Endodermal cell (in vitro differentiated cells): ENCODE results near the gene PER2. TPM values are rescaled to one million over a fixed set of nuclear protein-coding genes. Genes with fewer than 3 reads are reported as not detected.
"Not testable (repeated sequence)": the region's sequence is repeated elsewhere in the genome, so short reads cannot be mapped to it uniquely, and the experiment has no call there.

Experiments
- DNase-seq: peaks from one replicate; pipeline ENCODE4 v3.0.0-alpha.2; 2017
- H3K27ac ChIP-seq: 2 replicates; pipeline ENCODE4 v1.5.1; 2013; ENCODE audit warnings: mild to moderate bottlenecking, low read depth, low read length, moderate library complexity
- H3K27me3 ChIP-seq: 2 replicates; pipeline ENCODE4 v1.6.1; 2013; ENCODE audit warnings: mild to moderate bottlenecking, low read length, moderate library complexity; ENCODE audit not compliant: insufficient read depth, control insufficient read depth, poor library complexity, severe bottlenecking
- H3K36me3 ChIP-seq: 2 replicates; pipeline ENCODE4 v1.7.0; 2013; ENCODE audit warnings: mild to moderate bottlenecking, low read length, moderate library complexity; ENCODE audit not compliant: control insufficient read depth, insufficient read depth
- H3K4me1 ChIP-seq: one replicate; pipeline ENCODE4 v1.7.0; 2013; ENCODE audit warnings: low read length; ENCODE audit not compliant: control insufficient read depth, insufficient read depth
- H3K4me3 ChIP-seq: 2 replicates; pipeline ENCODE4 v1.5.1; 2013; ENCODE audit warnings: mild to moderate bottlenecking, low read length, moderate library complexity
- H3K9ac ChIP-seq: 2 replicates; pipeline ENCODE4 v1.6.1; 2013; ENCODE audit warnings: mild to moderate bottlenecking, low read length, moderate library complexity; ENCODE audit not compliant: poor library complexity, severe bottlenecking; ENCODE audit errors: extremely low read depth
- H3K9me3 ChIP-seq: 2 replicates; pipeline ENCODE4 v1.6.1; 2013; ENCODE audit warnings: mild to moderate bottlenecking, low read length, moderate library complexity; ENCODE audit not compliant: control insufficient read depth
- H3K27ac Mint-ChIP-seq: 2 replicates; pipeline ENCODE4 v1.8.0; 2020; ENCODE audit warnings: mixed read lengths
- H3K27me3 Mint-ChIP-seq: 2 replicates; pipeline ENCODE4 v1.8.0; 2021; ENCODE audit warnings: mild to moderate bottlenecking, mixed read lengths; ENCODE audit not compliant: insufficient read depth
- H3K36me3 Mint-ChIP-seq: 2 replicates; pipeline ENCODE4 v1.8.0; 2020; ENCODE audit warnings: low read depth, mixed read lengths
- H3K4me1 Mint-ChIP-seq: 2 replicates; pipeline ENCODE4 v1.8.0; 2020; ENCODE audit warnings: mixed read lengths
- H3K4me3 Mint-ChIP-seq: 2 replicates; pipeline ENCODE4 v1.8.0; 2020; ENCODE audit warnings: mild to moderate bottlenecking, moderate library complexity, mixed read lengths
- H3K9me3 Mint-ChIP-seq: 2 replicates; pipeline ENCODE4 v1.8.0; 2020; ENCODE audit warnings: mild to moderate bottlenecking, mixed read lengths
- WGBS, 2 experiments: methylation state at CpG; one replicate each; pipeline versions ENCODE4 v1.1.5 to v1.1.7; 2013; ENCODE audit warnings: missing lambda C conversion rate in 2 of 2, mixed read lengths in 1 of 2; ENCODE audit not compliant: insufficient coverage in 1 of 2, insufficient read length in 1 of 2; 5-methylcytosine and 5-hydroxymethylcytosine counted together
- total RNA-seq, 2 donors: library from RNA; stranded (reverse); fragmentation: NEBNext Ultra II Directional in 1 of 2; extraction: Animal tissue kit (Norgen Biotek cat#: 25700) in 1 of 2; gene quantifications; 2 replicates in 1 of 2; 3 replicates in 1 of 2; pipeline ENCODE4 v1.2.1, GENCODE V29; 2021
- TF ChIP-seq, protein P1 (sequence below): fragments of 200-600 bp; sonication (generic); conservative IDR thresholded peaks from 2 replicates; pipeline ENCODE4 v1.5.0; 2021; ENCODE audit warnings: antibody characterized with exemption, mild to moderate bottlenecking

The PER2 gene
- total RNA-seq, 2 donors from 2014 or later, result 9.7 to 13.5 TPM

DNA sequence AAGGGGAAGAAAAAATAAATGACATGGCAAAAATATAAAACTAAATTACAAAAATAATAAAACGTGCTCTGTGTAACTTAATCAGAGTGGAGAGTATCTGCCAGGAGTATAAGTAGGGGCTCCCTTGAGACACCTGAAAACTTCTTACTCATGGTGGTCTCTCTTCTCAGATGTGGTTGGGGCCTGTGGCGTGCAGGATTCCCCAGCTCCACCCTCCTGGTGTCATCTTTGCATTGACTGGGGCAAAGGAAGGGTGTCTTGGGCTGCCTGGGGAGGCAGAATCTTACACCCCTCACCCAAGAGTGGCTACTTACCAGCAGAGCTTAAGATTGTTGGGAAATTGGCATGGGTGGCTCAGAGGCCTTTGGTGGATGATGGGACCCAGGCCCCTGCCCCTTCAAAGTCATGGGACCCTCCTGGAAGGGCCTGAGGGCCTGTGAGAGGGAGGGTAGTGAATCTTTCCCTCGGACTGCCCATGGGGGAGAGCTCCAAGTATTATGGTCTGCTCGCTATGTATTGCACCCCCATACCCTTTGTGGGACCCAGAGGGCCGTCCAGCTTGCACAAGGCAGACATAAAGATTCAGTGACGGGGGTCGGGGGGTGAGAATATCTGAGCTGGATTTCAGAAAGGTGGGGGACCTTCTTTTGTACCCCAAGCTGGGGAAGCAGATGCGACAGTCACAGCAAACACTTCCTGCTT lies 25.0 kb upstream of the PER2 start:
- no peaks in the 10 kb centered on the region for H3K9me3 Mint-ChIP-seq
- Histone ChIP-seq H3K9me3 (no peaks in the 10 kb centered on the region), H3K27ac (no peak overlapping the region), H3K4me3 (no peak overlapping the region), H3K27me3 (peaks cover under 1% of the 10 kb centered on the region), H3K4me1 (no peaks in the 10 kb centered on the region), H3K36me3 (no peaks in the 10 kb centered on the region), H3K9ac (no peak overlapping the region)
- no peaks in the 10 kb centered on the region for H3K4me1 Mint-ChIP-seq
- no peaks in the 10 kb centered on the region for H3K36me3 Mint-ChIP-seq
- DNase-seq, result no peak
- WGBS, 2 experiments, result 88% methylated on average over 6 to 8 of the region's 8 CpGs
- peaks cover 10% of the 10 kb centered on the region for H3K27me3 Mint-ChIP-seq
- no peak overlapping the region for H3K27ac Mint-ChIP-seq
- TF ChIP-seq, protein P1, sequence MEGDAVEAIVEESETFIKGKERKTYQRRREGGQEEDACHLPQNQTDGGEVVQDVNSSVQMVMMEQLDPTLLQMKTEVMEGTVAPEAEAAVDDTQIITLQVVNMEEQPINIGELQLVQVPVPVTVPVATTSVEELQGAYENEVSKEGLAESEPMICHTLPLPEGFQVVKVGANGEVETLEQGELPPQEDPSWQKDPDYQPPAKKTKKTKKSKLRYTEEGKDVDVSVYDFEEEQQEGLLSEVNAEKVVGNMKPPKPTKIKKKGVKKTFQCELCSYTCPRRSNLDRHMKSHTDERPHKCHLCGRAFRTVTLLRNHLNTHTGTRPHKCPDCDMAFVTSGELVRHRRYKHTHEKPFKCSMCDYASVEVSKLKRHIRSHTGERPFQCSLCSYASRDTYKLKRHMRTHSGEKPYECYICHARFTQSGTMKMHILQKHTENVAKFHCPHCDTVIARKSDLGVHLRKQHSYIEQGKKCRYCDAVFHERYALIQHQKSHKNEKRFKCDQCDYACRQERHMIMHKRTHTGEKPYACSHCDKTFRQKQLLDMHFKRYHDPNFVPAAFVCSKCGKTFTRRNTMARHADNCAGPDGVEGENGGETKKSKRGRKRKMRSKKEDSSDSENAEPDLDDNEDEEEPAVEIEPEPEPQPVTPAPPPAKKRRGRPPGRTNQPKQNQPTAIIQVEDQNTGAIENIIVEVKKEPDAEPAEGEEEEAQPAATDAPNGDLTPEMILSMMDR, result no peak
- H3K4me3 Mint-ChIP-seq, result no peak overlapping the region

DNA sequence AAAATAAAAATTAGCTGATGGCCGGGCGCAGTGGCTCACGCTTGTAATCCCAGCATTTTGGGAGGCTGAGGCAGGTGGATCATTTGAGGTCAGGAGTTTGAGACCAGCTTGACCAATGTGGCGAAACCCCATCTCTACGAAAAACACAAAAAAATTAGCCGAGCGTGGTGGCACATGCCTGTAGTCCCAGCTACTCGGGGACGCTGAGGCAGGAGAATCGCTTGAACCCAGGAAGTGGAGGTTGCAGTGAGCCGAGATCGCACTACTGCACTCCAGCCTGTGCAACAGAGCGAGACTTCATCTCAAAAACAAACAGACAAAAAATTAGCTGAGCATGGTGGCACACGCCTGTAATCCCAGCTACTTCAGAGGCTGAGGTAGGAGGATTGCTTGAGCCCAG lies 22.3 kb upstream of the PER2 start:
- not testable (repeated sequence) for H3K9me3 Mint-ChIP-seq, H3K36me3 Mint-ChIP-seq, H3K4me3 ChIP-seq, H3K27ac ChIP-seq, H3K9me3 ChIP-seq, H3K4me1 ChIP-seq, H3K27ac Mint-ChIP-seq, H3K27me3 Mint-ChIP-seq, H3K36me3 ChIP-seq, H3K9ac ChIP-seq, H3K27me3 ChIP-seq, DNase-seq, H3K4me3 Mint-ChIP-seq, H3K4me1 Mint-ChIP-seq
- 90% methylated on average over 14 of the region's 14 CpGs for WGBS, 2 experiments

DNA sequence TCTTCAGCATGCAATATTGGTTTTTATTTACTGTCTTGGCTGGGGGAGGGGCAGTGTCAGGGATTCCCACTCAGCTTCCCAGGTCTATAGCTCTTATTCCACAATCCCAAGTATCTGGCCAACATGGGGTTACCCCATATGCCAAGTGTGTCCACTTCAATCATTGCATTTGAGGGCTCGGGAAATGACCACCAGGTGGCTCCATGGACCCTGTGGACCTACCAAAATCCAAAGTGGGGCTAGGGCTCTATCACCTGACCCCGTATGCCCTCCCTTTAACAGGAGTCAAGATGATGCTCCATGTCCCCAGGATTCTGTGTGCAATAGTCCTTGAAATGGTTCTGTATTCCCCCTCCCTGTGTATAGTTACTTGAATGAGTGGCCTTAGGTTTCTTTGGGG lies 19.8 kb upstream of the PER2 start:
- Histone ChIP-seq H3K36me3 (no peaks in the 10 kb centered on the region), H3K4me1 (no peaks in the 10 kb centered on the region), H3K9ac (no peak overlapping the region), H3K27ac (no peak overlapping the region), H3K27me3 (no peaks in the 10 kb centered on the region), H3K9me3 (no peaks in the 10 kb centered on the region), H3K4me3 (no peak overlapping the region)
- WGBS, 2 experiments, result 17 to 84% methylated on average over 1 to 2 of the region's 2 CpGs
- Mint-ChIP-seq H3K36me3 (no peaks in the 10 kb centered on the region), H3K27me3 (no peaks in the 10 kb centered on the region), H3K27ac (no peak overlapping the region), H3K9me3 (no peaks in the 10 kb centered on the region), H3K4me3 (no peak overlapping the region), H3K4me1 (no peaks in the 10 kb centered on the region)
- TF ChIP-seq, protein P1, result peak; percentile 71
- peak; percentile 71 for DNase-seq

DNA sequence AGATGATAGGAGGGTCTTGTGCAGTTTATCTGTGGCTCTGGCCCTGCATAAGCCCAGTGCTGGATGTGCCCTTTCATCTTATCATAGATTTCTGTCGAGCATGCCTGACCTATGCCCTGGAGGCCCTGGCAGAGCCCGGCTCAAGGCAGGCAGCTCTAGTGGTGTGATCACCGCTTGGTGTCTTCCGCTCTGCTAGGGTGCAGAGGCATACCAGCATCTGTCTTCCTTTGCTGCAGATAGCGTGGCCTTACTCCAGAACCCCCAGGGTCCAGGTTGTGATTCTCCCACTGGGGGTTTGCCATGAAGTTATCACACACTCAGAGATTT lies 18.2 kb upstream of the PER2 start:
- no peak overlapping the region for H3K27ac Mint-ChIP-seq
- no peaks in the 10 kb centered on the region for H3K36me3 Mint-ChIP-seq
- no peaks in the 10 kb centered on the region for H3K4me1 Mint-ChIP-seq
- Histone ChIP-seq H3K36me3 (no peaks in the 10 kb centered on the region), H3K9me3 (no peaks in the 10 kb centered on the region), H3K4me1 (no peaks in the 10 kb centered on the region), H3K9ac (no peak overlapping the region), H3K27me3 (no peaks in the 10 kb centered on the region), H3K27ac (no peak overlapping the region), H3K4me3 (no peak overlapping the region)
- TF ChIP-seq, protein P1, result no peak
- H3K9me3 Mint-ChIP-seq, result no peaks in the 10 kb centered on the region
- H3K27me3 Mint-ChIP-seq, result no peaks in the 10 kb centered on the region
- WGBS, 2 experiments, result 88 to 94% methylated on average over 5 of the region's 5 CpGs
- DNase-seq, result no peak
- H3K4me3 Mint-ChIP-seq, result no peak overlapping the region
